AG10803 (cell line): Measurements from ENCODE around the gene PPFIA4.

Experiments used
- DNase-seq: peaks from one replicate; pipeline ENCODE4 v3.0.0; 2010; ENCODE audit warnings: low read depth
- H3K4me3 ChIP-seq: 2 replicates; pipeline ENCODE4 v1.5.1; 2011; ENCODE audit warnings: mild to moderate bottlenecking, low read length, control low read depth
- TF ChIP-seq, protein P1 (sequence below): conservative IDR thresholded peaks from 2 replicates; pipeline ENCODE4 v1.5.1; 2011; ENCODE audit warnings: mild to moderate bottlenecking, low read length, control low read depth, inconsistent platforms

Gene PPFIA4

DNA sequence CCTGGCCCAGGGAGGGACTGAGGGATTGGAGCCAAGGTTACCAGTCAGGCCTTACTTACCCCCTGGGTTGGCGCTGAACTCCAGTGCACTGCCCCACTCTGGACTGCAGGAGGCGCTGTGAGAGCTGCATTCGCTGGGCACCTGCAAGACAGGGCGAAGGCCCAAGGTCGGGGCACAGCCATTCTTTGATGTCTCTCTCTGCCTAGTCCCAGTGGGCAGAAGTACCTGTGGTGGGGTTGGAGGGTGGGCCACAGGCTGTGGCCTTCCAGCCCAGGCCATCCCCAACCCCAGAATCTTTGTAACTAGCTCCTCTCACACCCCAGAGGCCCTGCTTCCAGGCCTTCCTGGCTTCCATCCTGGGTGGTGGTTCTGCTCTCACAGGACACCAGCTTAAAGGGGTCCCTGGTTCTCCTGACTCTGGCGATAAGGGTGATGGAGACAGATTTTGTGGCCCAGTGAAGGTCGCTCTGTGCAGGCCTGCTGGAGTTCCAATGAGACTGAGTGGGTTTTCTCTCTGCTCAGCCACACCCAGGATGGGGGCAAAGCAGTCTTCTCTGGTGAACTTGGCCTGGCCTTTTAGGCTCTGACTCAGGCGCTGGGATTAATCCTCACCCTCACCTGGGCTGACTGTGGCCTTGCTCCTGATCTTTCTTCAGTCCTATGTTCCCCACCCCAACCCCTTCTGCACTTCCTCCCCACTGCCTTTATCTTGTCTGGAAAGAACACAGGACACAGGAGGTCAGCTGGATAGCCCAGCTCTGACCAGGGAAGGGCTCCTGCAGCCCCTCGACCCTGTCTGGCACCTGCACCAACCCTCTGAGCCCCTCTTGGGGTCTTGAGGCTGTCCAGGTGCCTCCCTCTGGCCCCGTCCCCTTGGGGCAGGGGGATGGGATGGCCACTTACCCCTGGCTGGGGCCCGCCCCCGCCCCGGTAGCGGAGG is 58.6 kb downstream of the PPFIA4 start:
- H3K4me3 ChIP-seq: no peak overlapping the region
- DNase-seq: no peak
- TF ChIP-seq, protein P1, sequence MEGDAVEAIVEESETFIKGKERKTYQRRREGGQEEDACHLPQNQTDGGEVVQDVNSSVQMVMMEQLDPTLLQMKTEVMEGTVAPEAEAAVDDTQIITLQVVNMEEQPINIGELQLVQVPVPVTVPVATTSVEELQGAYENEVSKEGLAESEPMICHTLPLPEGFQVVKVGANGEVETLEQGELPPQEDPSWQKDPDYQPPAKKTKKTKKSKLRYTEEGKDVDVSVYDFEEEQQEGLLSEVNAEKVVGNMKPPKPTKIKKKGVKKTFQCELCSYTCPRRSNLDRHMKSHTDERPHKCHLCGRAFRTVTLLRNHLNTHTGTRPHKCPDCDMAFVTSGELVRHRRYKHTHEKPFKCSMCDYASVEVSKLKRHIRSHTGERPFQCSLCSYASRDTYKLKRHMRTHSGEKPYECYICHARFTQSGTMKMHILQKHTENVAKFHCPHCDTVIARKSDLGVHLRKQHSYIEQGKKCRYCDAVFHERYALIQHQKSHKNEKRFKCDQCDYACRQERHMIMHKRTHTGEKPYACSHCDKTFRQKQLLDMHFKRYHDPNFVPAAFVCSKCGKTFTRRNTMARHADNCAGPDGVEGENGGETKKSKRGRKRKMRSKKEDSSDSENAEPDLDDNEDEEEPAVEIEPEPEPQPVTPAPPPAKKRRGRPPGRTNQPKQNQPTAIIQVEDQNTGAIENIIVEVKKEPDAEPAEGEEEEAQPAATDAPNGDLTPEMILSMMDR: peak; percentile 38

DNA sequence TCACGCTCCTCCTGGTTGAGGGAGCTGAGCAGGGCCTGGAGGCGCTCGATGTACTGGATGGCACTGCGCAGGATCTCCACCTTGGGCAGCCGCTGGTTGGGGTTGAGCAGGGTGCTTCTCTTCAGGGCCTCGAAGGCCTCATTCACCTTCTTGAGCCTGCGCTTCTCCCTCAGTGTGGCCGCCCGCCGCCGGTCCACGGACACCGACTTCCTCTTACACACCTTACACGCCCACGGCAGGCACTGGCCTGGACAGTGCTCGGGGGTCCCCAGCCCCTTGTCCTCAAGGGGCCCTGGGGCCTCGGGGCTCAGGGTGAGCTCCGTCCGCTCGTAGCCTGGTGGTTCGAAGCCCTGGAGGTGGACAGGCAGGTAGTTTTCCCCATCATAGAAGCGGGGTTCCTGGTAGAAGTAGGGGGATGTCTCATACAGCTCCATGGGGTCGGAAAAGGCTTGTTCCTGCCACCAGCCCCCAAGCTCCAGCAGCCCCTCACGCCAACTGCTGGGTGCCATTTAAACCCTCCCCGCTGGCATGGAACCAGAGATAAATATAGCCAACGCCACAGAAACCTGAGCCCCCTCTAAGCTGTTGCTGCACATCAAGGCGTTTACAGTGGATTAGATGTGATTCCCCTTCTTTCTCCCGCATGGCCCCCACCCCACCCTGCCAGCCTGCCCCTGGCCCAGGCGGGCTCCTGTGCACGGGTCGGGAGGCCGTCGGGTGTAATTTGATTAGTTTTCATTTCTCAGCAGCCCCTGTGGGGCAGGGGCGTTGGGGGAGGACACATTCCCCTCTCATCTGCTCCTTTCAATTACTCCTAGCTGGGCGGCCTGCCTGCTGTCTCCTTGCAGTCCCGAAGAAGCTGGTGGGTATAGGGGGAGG is 59.5 kb downstream of the PPFIA4 start, which contains the start of gene MYOG:
Gene MYOG (minus strand): TSS at position 485 of the 879 bp plus-strand sequence. CDS start 51 bp downstream, at position 434.
- TF ChIP-seq, protein P1: no peak
- no peak within 1 kb of the TSS for H3K4me3 ChIP-seq
- DNase-seq: no peak

DNA sequence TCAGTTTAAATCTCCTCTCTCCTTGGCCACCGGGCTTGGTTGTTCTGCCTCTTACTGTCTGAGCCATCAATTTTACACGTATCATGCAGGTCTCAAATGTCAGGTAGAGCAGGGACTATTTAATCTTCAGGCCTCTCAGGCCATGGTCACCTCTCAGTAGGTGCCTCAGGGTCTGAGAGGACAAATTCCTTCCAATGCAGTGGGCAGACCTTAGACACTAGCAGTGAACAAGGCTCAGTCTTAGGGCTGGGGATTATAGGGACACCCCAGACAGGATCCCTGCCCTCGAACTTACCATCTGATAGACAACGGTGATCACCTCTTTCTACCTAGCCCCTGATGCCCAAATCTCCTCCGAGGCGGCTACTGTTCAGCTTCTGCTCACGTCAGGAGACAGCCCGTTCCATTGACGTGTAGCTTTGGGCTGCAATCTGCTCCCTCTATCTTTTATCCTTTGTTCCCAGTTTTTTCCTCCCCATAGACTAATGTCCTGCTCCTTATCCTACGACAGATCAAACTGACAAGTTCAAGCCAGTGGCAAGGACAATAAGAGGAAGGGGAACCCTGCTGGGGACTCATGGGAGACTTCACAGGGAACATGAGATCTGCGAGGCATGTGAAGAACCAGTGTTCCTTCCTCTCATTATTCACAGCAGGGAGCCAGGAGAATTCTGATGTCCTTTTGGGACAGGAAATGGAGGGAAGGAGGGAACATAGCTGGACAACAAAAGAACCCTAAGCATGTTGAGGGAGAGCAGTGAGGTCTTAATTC is 60.9 kb downstream of the PPFIA4 start:
- no peak for DNase-seq
- TF ChIP-seq, protein P1: no peak
- no peak overlapping the region for H3K4me3 ChIP-seq

DNA sequence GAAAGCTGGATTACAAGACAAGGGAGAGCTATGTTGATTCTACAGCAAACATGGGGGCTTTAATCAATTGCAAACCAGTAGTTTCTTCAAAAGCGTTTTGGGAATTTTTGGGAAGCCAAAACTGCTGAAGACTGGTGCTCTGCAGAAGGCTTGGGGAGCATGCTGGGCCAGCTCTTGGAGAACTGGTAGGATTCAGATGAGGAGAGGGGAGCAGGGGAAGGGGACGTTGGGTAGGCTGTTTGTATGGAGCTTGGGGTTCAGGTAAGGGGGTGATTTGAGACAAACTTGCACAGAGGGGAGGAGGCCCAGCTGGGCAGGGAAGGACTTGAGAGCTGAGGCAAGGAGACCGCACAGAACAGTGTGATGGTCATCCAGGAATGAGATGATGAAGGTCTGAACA is 62.1 kb downstream of the PPFIA4 start:
- no peak for DNase-seq
- H3K4me3 ChIP-seq: no peak overlapping the region
- TF ChIP-seq, protein P1: no peak

DNA sequence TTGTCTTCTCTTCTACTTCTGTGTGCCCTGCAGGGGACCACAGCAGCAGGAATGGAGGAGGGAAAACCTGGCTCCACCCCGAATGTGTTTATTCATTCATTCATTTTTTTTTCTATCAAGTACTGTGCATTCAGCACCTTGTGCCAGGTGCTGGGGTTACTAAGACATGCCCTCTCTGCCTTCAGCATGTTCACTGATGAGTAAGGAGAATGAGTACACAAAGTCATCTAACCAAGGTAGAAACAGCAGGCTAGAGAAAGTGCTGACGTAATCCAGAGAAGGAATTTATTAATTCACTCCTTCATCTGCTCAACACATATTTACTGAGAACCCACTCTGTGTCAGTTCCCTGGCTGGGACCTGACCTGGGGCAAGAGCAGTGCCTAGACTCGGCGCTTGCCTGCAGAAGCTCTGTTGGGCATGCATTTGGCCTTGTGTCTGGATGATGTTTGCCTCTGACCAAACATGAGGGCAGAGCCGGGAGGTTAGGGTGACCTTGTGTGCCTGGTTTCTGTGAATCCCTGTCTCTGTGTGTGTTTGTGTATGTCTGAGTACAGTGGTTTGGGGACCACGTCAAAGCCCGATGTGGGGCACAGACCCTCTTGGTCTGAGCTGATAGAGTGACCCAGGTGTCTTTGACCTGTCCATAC is 62.8 kb downstream of the PPFIA4 start:
- TF ChIP-seq, protein P1: no peak
- no peak for DNase-seq
- H3K4me3 ChIP-seq: no peak overlapping the region

DNA sequence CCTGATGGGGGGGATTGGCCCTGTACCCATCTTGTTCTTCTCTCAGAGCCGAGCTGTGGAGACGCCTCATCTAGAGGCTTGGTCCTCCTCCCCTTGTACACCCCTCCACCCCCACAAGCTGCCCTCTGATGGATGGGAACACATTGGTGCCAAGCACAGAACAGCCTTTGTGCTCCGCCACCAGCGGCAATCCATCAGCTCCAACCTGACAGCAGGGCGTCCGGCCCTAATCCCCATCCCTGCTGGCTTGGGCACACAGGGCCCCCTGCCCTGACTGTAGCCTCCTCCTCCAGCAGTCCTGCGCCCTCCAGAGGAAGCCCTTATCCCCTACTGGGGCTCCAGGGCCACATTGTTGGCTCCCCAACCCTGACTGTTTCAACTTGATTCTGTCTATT is 63.4 kb downstream of the PPFIA4 start:
- no peak overlapping the region for H3K4me3 ChIP-seq
- no peak for DNase-seq
- TF ChIP-seq, protein P1: no peak
